ENCODE results near the gene CDC14B.

Gene CDC14B

DNA sequence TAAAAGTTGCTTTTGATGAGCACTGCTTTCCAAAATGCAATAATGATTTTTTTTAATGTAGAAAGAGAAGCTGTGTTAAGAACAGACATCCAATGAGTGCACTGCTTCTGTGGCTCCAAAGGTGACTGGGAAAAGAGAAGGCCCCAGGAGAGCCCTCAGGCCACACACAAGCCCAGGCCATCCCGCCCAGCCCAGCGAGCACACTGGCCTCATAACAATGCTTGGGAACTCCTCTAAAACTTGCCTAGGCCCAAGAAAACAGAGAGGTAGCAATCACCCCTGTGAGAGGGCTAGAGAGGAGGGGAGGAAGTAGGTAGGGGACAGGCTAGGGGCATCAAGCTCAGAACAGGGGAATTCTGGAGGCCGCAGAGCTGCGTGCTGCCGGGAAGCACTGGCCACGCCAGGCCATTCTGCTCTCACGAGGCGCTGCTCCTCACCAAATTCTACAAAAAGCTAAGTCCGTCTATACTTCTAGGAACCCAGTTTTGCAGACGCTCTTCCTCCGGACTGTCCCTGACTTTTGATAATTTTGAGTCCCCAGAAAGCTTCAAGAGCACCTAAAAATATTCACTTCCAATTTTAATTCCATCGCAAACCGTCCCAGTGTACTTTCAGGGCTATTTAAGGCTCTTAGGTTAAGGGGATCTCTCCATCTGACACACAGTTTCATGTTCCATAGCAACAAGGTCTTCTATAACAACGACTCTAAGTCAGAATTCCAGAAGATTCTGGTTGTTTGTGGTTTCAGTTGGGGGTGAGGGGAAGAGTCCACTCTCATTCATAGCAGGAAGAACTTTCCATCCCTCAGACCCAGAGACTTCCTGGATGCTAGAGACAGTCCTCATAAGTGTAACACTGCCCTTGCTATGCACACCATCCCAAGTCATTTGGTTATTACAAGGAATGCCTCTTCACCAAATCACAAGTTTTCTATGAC is 118.7 kb downstream of the CDC14B start:
- DNase-seq: no peak

DNA sequence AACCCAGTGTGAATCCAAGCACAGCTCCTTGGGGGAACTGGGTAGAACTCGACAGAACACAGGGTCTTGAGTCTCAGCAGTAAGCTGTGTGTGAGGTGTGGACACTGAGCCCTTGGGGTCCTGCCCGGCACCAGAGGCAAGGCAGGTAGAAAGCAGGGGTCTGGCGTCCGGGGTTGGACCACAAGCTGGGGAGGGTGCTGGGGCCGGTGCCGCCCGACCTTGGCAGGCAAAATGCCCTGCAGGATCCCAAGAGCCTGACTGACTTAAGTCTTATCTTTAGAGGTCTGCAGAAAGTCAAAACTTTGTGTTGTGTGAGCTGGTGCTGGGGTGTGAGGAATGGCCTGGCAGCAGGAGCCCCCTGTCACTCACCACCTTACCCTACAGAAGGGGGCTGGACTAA is 120.4 kb downstream of the CDC14B start:
- no peak for DNase-seq

DNA sequence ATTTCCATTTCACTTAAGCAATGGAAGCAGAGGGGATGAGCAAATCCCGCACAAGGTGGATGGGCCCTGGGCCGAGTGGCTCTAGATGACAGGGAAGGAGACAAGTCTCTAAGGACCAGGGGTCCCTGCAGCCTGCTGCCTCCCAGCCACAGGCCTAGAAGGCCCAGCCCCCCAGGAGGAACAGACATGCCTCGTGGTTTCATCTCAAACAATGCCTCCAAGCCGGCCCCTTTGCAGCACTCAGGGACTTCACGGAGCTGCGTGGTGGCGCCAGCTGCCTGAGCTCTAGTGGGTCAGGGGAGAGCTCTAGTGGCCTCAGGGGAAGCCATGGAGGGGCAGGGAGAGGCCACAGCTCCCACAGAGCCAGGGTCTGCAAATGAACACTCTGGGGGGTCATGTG is 120.8 kb downstream of the CDC14B start:
- no peak for DNase-seq

DNA sequence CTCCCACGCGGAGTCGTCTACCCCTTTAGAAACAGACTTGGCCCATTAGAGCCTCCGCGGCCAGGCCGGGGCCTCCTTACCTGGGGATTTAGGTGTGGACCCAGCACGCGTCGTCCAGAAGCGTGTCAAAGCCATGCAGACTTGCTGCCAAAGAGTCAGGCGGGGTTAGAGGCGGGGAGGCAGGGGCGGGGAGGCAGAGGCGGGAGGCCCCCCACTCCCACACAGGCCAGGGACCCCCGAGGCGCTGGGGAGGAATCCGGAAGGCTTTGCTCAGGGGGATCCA is 122.6 kb downstream of the CDC14B start:
- DNase-seq: no peak

DNA sequence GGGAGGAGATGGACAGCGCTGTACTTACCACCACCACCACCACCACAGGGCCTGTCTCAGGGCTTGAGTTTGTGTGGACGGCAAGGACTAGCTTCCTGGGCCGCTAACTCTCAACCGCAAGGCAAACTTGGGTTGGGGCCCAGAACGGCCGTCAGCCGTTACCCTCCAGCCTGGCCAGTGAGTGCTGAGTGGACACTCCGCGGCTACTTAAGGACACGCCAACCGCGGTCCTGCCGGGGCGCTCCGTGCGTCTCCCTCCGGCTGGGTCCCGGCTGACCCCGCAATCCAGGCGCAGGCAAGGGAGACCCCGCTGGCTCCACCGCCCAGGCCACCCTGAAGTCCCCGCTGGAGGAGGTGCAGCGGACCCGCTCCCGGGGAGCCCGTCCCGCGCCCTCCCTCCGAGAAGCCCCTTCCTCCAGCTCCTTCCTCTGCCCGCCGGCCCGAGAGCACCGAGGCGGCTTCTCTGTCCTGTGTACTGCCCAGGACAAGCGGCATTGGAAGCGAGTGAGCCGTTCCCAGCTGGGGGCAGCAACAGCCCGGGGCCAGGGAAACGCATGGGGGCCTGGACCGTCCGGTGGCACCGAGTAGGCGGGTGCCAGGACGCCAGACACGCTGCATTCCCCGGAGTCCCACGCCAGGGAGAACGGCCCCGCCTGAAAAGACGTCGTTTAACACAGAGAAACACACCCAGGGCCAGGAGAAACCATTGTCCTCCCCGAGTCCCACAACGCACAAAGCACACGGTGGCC is 123.1 kb downstream of the CDC14B start:
- DNase-seq: no peak

DNA sequence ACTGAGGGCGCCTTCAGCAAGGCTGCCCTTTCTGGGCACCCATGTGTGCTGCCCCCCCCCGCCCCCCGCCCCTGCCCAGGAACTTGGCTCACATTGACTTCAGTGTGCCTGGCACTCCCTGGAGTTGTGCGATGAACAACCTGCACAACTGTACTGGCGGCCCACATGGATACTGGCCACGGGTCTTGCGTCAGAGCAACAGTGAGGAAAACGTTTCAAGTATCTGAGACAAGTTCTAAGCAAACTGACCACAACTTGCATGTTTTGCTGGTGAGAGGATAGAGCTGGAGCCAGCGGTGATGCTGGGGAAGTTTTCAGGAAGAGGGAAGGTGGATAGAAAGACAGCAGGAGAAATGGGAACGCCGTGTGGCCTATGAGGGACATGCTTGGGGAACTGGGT is 124.3 kb downstream of the CDC14B start:
- no peak for DNase-seq

DNA sequence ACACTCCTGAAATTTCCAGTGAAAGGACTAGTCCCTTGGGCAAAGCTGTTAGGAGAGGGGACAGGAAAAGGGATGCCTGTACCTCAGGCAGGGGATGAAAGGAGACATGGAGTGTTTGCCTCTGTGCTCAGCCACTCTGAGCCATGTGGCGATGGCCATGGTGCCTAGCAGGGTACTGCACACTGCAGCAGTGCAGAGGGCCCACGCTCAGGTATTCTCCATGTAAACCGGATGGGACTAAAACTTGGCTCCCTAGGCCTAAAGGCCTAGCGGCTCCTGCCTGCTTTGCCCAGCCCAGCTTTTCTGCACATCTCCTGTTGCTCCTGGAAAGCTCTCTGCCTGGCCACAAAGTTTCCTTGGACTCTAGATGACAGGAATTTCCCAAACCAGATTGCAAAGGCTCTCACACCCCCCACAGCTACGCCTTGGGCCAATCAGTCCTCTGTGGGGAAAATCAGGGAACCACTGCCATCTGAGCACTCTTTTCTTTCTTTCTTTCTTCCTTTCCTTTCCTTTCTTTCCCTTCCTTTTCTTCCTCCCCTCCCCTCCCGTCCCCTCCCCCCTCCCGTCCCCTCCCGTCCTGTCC is 125.3 kb downstream of the CDC14B start:
- no peak for DNase-seq

DNA sequence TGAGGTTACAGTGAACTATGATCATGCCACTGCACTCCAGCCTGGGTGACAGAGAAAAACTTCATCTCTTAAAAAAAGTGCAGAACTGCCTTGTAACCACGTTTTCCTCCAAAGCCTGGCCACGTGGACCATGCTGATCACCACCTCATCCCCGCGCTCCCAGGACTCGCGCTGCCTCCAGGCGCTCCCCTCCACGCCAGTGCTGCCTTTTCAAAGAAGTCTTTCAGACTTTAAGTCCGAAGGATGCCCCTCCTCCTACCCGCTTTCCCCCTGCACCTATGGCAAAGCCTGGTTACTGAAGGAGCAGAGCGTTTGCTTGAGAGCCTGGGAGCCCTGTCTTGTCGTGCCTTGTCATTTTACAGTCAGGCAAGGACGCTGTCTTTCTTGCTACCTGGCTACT is 125.9 kb downstream of the CDC14B start:
- no peak for DNase-seq

DNA sequence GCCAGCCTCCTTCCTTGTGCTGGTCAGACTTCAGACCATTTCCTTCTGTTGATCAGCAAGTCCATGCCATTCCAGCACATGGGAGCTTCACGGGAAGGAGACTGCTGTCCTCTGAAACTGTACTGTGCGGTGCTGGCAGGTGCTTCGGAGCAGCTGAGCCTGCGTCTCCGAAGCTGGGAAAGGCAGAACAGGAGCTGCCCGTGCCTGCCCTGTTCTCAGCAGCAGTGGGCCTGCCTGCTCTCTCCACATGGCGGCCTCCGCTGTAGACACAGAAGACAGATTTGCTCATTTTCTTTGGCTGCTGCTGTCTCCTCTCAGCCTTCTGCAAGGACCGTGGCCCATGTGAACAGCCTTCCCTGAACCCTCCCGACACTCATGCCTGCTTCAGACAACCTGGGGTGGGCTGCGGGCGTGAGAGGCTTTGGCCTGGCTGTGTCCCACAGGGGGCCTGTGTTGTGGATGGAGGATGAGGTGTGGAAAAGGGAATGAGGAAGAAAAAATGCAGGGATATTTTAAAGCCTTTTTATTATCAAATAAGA is 126.6 kb downstream of the CDC14B start:
- no peak for DNase-seq

DNA sequence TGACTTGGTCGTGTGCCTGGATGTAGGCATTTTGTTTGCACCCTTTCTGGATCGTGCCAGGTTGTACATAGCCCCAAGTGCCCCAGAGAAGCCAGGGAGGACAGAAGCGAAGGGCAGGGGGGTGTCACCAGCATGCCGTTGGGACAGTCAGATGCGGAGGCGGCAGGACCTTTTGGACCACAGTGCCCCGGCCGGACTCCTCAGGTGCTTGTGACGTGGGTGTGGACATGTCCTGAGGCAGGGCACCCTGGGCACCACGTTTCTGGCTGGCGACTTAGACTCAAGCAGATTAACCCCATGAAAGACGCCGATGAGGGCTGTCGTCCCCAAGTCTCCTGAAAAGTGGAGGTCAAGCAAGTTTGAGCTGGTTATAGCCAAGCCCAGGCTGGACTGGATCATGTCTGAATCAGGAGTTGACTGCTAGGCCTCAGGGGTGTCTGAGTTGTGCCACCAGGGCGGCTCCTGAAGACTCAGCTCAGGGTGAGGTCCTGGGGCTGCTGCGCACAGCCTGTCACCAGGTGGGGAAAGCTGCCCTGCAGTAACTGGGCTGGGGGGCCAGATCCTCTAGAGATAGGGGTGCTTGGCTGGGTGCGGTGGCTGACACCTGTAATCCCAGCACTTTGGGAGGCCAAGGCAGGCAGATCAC is 127.6 kb downstream of the CDC14B start:
- DNase-seq: no peak

DNA sequence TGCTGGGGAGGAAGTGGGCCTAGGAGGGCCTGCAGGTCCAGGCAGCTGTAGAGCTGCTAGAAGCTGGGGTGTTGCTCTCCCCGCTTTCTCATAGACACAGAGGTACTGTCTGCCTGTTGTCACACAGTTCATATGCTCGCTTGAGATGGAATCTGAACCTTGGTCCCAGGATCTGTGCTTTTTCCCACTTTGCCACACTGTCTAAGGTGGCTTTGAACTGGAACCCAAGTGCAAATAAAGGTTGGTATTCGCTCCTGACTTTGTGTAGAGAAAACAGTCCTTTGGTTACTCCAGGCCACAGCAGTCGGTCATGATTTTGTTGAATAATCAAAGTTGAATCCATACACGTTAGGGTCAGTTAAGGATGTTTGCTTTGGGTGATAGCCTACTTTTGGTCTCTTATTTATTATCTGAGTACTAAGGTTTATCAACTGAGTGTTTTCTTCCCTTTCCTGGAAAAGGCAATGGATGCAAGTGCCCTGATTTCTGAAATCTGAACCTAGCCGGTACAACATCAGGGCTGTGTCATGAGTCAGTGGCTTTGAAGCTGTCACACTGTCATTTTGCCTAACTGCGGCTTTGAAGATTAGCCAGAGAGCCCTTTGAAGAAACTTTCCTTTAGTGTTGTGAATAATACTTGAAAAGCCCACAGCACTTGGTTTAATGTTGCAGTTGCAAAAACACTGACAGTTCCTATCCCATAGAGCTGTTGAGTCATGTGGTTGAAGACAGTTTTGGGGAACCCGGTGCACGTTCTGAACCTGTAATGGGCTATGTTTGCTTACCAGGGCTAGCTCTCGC is 128.4 kb downstream of the CDC14B start:
- no peak for DNase-seq

DNA sequence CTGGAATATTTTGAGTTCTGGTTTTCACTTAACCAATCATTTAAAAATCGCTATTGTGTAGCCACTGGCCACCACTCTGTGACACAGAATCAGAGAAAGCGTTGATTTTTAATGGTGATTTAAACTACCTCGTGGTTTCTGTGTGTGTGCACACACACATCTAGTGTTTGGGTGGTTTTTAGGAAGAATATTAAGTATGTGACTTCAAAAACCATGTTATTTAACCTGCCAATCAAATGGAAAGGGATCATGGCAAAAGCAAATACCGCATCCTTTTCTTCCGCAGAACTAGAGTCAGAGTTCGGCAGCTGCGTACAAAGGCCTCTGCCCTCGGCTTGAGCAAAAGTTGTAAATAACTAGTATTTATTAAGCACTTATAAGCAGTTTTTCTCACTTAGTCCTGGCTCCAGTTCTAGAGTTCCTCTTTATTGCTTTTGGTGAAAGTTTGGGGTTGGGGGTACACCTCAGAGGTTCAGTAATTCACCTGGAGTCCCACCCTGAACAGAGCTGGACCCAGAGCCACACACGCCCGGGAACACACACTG is 129.0 kb downstream of the CDC14B start:
- no peak for DNase-seq

DNA sequence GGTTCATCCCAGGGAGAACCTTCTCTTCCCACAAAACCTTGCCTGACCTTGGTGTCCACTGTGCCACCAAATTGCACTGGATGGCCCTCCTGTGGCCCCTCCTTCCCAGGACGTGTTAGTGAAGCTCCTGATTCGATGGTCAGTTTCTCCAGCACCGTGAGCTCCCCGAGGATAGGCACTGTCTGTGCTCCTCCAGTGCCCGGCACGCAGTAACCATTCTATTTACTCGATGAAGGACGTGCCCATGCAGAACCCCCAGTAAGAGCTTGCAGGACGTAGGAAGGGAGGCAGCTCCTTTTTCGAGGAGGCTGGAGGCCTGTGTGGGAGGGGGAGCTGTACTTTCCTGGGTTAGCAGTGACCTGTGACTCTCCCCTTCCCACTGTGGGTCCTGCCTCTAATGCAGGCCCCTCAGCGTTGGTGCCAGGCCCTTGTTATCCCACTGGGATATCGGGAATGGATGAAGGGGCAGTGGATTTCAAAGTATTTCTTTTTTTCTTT is 130.1 kb downstream of the CDC14B start:
- no peak for DNase-seq

DNA sequence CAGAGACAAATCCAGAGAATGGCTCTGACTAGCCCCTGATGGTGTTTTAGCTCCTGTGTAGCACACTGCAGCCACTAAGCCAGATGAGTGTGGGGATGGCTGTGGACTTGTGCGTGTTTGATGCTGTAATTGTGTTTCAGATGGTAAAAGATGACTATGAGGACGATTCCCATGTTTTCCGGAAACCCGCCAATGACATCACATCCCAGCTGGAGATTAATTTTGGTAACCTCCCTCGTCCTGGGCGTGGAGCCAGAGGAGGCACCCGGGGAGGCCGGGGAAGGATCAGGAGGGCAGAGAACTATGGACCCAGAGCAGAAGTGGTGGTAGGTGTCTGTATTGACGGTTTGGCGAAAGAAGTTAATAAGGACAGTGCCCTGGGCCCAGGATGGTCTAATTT is 131.7 kb downstream of the CDC14B start:
- no peak for DNase-seq

DNA sequence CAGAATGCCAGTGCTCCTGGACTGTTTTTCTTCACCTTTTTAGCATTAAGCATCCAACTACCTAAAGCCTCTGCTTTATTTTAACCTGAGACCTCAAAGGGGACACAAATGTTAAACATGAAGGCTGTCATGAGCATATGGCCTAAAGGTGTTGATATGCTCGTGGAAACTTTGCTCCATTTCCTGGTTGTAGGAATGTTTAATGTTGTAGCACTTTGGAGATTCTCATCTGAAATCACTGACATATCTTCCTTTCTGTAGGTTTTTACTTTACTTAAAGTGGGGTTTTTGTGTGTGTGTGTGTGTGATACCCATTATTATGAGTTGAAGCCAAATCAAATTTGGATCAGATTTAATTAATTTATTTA is 132.6 kb downstream of the CDC14B start:
- no peak for DNase-seq

DNA sequence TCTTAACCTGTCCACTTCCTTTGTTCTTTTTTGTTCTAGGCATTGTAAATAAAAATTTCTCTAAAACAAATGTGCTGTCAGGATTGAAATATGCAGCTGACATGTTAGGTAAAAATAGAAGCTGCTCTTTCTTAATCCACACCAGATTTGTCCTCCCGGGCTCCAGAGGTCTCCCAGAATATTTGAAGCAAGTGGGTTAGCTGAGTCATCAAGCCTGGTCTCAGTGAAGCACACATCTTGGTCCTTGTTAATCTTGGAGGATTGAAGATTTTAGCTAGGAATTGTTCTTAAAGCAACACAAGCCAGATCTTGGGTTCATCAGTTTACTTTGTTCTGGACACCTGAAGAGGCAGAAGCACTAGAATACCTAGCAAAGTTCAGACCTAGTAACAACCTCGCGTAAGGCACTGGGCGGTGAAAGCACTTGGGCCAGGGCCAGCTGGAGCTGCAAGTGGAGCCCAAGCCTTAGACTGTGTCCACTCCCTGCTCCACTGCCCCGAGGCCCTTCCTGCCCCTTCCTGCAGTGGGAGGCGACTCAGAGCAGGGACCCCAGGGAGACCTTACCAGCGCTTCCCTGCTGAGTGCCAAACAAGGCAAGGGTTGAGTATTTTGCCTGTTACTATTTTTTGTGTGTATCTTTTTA is 133.1 kb downstream of the CDC14B start:
- no peak for DNase-seq

DNA sequence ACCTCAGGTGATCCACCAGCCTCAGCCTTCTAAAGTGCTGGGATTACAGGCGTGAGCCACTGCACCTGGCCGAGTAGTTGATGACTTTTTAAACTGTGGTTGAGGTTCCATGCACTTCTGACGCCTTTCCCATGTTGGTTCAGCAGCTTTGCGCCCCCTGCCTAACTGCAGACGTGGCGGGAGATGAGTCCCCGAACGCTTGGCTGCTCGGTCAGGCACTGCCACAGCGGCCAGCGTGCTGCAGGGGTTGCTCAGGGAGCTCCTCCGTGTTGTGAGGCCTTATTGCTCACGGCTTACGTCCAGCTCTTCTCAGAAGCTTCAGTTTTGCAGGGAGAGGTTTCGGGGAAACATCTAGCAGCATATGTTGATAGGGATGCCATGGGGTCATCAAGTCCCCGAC is 134.4 kb downstream of the CDC14B start:
- no peak for DNase-seq

DNA sequence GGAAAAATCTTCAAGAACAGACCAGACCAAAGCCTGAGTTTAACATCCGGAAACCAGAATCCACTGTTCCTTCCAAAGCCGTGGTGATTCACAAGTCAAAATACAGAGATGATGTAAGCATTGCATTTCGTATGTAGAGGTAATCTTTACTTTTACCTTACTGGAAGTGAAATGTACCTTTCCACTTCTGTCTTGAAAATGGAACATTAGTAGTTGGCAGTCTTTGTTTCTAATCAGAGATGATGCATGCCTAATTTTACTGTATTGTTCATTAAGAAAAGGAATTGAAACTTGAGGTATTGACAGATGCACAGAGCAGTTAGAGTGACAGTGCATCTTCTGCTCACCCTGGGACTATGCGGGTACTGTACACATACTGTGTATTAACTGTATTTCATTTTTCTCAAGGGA is 135.1 kb downstream of the CDC14B start:
- DNase-seq: no peak

DNA sequence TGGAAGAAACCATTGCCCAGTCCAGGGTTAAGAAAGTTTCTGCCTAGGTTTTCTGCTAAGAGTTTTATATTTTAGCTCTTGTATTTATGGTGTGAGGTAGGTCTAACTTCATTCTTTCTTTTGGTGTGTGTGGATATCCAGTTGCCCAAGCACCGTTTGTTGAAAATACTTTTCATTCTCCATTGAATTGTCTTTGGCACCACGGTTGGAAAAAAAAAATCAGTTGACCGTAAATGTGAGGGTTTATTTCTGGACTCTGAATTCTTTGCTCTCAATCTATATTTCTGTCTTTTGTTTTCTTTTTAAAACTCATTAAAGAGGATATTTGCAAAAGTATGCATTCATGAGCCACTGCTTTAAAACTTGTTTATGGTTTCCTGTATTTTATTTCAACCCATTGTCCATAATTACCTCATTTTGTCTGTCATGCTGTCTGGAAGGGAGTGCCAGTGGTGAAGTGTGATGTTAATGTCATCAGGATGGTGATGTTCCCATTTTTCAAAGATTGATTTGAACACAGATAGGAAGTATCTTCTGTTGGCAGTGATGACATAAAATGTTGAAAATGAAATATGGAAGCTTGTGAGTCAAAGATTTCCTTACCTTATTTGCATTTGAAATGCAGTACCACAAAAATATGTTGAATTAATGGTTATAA is 135.8 kb downstream of the CDC14B start:
- DNase-seq: no peak

DNA sequence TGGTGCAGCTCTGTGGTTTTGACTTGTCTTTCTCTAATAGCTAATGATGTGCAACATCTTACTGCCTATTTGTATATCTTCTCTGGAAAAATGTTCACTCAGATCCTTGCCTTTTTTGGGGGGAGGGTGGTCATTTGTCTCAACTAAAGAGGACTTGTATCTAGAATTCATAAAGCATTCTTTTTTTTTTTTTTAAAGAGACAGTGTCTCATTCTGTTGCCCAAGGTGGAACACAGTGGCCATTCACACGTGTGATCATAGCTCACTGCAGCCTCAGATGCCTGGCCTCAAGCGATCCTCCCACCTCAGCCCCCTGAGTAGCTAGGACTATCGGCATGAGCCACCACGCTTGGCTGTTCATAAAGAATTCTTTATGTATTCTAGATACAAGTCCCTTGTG is 136.4 kb downstream of the CDC14B start:
- DNase-seq: no peak

DNA sequence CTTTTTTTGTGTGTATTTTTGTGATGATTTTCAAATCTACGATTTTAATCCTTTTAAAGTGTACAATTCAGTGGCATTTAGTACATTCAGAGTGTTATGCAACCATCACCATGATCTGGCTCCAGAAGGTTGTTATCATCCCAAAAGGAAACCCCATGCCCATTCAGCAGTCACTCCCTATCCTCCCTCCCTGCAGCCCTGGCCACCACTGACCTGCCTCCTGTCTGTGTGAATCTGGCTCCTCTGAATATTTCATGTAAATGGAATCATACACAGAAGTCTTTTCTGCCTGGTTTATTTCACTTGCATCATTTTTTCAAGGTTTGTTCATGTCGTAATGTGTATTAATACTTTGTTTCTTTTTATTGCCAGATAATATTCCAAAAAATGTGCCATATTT is 137.2 kb downstream of the CDC14B start:
- DNase-seq: no peak

Measured in stimulated activated naive CD4-positive, alpha-beta T cell (primary cell).